HG02798 (cell line): ENCODE data around the gene MLLT1.

Experiments used
- ATAC-seq: cut with Tn5 transposase; IDR thresholded peaks from one replicate; pipeline ENCODE4 v1.9.1; 2021; ENCODE audit warnings: mild to moderate bottlenecking; ENCODE audit not compliant: unreplicated experiment, poor library complexity

Gene MLLT1

GRCh38 chr19:6238643-6239281 is 41.0 kb downstream of the MLLT1 start:
- ATAC-seq = no peak

DNA sequence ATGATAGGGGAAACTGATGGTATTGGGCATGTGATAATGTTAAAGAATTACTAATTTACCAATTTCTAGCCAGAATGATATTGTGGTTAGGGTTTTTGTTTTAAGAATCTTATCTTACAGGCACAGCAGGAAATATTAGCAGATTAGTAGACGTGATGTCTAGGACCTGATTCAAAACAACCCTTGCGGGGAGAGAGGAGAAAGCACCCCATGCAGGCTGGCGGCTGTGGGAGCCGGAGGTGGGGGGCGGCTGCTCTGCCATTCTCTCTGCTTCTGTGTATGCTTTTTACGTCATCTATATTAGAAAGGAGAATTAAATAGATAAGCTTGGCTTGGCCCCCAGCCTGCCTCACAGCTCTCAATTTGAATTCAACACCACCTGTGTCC is 41.5 kb downstream of the MLLT1 start:
- ATAC-seq = no peak

DNA sequence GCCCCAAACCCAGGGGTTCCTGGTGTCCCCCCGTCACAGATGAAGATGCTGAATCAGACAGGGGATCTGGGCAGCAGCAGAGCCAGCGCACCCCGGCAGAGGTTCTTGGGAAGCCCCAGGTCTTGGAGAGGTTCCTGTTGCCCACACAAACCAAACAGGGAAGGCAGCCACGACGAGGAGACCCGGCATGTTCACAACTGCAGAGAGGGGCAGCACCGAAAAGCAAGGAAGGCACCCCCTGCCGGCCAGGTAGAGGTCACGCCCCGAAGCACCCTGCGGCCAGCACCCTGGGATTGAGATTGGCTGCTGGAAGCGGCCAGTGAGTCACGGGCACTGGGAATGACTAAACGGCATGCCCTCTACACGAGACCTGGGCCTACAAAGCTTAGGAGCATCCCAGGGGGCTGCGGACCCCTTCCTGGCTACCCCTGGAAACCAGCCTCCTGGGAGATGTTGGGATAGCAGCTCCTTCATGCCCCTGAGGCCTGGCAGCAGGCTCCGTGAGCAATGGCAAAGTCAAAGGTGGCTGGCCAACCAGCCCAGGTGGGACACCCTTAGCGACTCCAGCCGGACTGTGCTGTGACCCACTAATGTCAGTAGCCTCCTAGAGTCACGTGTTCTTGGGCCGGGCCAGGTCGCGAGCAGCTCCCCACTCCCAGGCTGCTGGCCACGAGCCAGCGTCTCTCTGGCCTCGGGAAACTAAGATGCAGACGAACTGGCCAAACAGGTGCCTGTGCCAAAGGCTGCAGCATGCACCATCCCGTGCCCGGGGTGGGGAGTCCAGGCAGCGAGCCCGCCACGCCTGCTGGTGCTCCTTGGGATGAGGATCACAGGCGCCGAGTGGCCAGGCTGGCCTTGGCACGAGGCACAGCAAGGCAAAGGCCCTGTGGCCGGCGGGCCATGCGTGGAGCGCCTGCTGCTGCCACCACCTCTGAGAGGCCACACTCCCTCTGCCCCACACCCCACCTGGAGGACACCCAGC is 43.2 kb downstream of the MLLT1 start:
- no peak for ATAC-seq

DNA sequence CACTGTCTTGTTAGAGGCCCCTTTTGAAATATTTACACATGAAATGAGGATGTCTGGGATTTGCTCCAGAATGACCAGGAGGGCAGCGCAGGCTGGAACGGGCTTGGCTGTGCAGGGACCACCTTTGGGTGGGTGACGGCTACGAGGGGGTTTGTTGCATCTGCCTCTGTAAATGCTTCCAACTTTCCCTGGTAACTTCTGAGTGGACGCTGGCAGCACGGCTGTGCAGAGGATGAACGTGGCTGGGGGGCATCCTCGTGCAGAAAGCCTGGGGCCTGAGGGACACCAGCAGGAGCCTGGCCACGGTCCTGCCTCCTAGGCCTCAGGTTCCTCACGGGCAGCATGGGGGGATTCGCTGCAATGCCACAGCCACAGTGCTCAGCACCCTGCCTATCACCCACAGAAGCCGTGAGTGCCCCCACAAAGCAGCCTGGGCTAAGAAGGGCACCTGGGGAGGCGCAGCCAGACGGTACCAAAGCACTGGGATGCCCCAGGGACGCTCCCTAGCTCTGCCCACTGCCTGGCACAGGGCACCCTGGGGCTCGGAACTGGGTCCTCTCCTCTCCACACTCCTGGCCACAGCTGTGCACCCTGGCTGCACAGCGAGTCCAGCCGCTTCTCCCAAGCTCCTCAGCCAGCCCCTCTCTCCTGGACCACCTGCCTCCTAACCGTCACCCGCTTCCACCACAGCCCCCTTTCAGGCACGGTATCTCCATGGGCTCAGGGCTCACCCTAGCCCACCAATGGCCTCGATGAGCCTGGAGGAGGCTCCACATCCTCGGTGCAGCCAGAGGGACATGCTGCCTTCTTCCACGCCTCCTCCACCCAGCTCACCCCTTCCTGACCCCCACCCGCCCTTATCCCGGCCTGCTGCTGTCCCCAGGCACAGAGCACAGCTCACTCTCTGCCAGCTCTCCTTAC is 44.5 kb downstream of the MLLT1 start:
- no peak for ATAC-seq

- ATAC-seq = no peak
These were observed 45.2 kb downstream of the MLLT1 start for GRCh38 chr19:6234527-6234926.

- ATAC-seq = no peak
These were observed 45.8 kb downstream of the MLLT1 start for GRCh38 chr19:6233827-6234511.

GRCh38 chr19:6233056-6233826 is 46.5 kb downstream of the MLLT1 start:
- ATAC-seq = no peak

GRCh38 chr19:6232601-6233055 is 47.1 kb downstream of the MLLT1 start:
- ATAC-seq = no peak

GRCh38 chr19:6230991-6231448 is 48.8 kb downstream of the MLLT1 start:
- no peak for ATAC-seq

DNA sequence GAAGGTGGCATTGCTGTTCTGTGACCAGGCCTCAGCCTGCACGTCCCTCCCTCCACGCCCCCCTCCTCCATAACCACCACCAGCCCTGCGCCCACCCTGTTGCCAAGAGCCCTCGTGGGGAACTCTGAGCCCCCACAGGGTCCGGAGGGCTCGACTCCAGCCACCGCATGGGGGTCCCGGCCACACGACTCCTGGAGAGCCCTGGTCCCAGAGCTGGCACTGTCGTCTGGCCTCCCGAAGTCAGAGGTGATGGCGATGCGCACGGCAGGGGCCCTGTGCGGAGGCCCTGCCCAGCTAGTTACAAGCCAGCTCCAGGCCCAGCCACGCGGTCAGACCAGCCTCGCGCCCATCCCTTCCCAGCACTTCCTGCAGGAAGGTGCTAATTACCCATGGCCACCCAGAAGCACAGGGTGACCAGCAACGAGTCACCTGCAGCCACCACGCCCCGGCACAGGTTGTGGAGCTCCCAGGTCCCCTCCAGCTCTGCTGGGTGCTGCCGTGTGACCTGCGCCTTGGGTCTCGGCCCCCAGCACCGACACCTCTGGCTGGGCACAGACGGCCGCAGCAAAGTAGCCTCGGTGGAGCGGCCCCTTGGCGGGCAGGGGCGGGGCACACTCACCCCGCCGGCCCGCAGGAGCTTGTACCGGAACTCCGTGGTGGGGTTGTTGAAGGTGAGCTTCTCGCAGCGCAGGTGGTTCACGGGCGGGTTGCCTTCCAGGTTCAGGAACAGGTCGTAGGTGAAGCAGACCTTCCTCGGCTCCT is 49.6 kb downstream of the MLLT1 start:
- ATAC-seq = no peak

DNA sequence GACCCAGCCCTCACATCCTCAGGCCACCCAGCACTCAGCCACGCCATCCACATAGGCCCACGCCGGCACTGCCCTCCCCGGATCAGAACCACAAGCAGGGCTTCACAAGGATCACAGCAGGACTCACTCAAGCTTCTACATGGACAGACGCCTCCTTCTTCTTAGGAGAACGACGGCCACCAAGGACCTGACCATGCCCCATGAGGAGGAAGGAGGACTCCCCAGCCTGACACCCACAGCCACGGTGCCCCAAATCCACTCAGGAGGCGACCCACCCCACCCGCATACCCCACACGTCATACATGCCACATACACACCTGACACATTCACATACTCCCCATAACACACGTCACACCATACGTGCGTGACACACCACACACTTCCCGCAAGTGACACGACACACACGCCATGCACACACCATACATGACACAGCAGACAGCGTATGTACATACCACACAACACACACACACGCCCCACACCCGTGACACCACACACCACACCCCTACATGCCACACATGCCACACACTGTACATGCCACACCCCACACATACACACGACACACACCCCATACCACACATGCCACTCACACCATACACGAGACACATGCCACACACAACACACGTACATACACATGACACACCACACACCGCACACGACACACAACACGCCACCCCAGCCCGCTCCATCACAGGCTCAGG is 50.4 kb downstream of the MLLT1 start:
- ATAC-seq = no peak

- ATAC-seq = no peak
These were observed 51.1 kb downstream of the MLLT1 start for GRCh38 chr19:6228551-6229215.

DNA sequence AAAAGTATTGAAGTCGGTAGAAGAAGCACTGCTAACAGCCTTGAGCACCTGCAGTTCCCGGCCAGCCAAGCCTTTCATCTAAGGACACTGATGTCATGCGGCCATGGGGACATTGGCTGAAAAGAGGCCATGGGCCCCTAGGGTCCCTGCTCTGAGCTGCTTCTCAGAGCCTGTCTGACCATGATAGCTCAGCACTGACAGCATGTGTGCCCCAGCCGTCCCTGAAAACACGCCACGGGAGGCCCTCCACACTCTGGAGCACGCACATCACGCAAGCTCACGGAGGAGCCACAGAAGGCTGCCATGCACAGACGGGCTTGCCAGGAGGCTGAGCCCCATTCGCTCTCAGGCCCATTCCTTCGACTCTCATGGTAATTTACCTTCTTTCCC is 51.8 kb downstream of the MLLT1 start:
- no peak for ATAC-seq

- no peak for ATAC-seq
These were observed 52.4 kb downstream of the MLLT1 start for GRCh38 chr19:6227156-6227935.

- ATAC-seq = no peak
These were observed 53.2 kb downstream of the MLLT1 start for GRCh38 chr19:6226444-6227155.

GRCh38 chr19:6226012-6226411 is 53.8 kb downstream of the MLLT1 start:
- no peak for ATAC-seq
